Skeletal muscle tissue (tissue), 4 donors: Measurements from ENCODE around the gene MRPL45. TPM values are rescaled to one million over a fixed set of nuclear protein-coding genes. Genes with fewer than 3 reads are reported as not detected.

Source experiments
- H3K27ac ChIP-seq: one replicate; pipeline ENCODE4 v1.7.0; 2013; ENCODE audit warnings: mild to moderate bottlenecking, low read depth, low read length, inconsistent platforms
- H3K27me3 ChIP-seq, 3 donors: one replicate each; pipeline ENCODE4 v1.7.0; 2013; ENCODE audit warnings: low read length in 3 of 3; ENCODE audit not compliant: control insufficient read depth in 3 of 3, insufficient read depth in 3 of 3
- H3K36me3 ChIP-seq, 3 donors: one replicate each; pipeline ENCODE4 v1.7.0; 2013; ENCODE audit warnings: low read length in 3 of 3; ENCODE audit not compliant: control insufficient read depth in 3 of 3, insufficient read depth in 3 of 3
- H3K4me1 ChIP-seq, 3 donors: one replicate each; pipeline ENCODE4 v1.7.0; 2013; ENCODE audit warnings: low read length in 3 of 3, mild to moderate bottlenecking in 3 of 3; ENCODE audit not compliant: control insufficient read depth in 3 of 3, insufficient read depth in 3 of 3
- H3K4me3 ChIP-seq, 3 donors: one replicate each; pipeline ENCODE4 v1.7.0; 2013; ENCODE audit warnings: low read length in 3 of 3
- H3K9ac ChIP-seq, 3 donors: one replicate each; pipeline ENCODE4 v1.7.0; 2013; ENCODE audit warnings: low read length in 3 of 3, mild to moderate bottlenecking in 3 of 3, moderate library complexity in 2 of 3, low read depth in 1 of 3
- H3K9me3 ChIP-seq, 3 donors: one replicate each; pipeline ENCODE4 v1.7.0; 2013; ENCODE audit warnings: low read length in 3 of 3; ENCODE audit not compliant: control insufficient read depth in 3 of 3
- total RNA-seq: library from RNA; depleted of rRNA; stranded (reverse); fragments of >200 nt; gene quantifications from one replicate; pipeline ENCODE4 v1.2.3, GENCODE V29; 2014
- donor health status: Osteomylitis.

Gene MRPL45
- total RNA-seq, 1 donor from 2014 or later = 45.4 TPM

DNA sequence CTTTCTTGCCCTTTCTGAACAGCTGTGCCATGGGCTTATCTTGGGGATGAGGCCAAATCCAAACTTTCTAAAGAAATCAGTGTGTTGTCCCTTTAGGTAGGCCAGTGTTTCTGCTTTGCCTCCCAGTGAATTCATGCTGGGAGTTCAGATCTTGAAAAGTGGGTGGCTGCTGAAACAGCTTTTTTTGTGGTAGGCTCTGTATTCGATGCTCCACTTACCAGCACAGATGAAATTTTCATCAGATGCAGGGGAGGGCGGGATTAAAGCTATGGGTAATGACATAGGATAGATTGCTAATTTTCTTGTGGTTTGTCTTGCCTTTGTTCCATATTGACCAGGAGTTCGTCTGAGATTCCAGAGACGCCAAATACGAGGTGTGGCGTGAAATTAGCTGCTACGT lies 57.5 kb downstream of the MRPL45 start:
- Histone ChIP-seq H3K9ac (peak overlapping the region in 1 of 3 donors; percentile 11), H3K27ac (no peak overlapping the region), H3K27me3 (no peaks in the 10 kb centered on the region), H3K4me1 (peaks cover 54 to 64% (median 58%) of the 10 kb centered on the region in 3 donors), H3K36me3 (no peaks in the 10 kb centered on the region), H3K4me3 (peak overlapping the region in 2 of 3 donors; percentile 2 to 7), H3K9me3 (no peaks in the 10 kb centered on the region)

DNA sequence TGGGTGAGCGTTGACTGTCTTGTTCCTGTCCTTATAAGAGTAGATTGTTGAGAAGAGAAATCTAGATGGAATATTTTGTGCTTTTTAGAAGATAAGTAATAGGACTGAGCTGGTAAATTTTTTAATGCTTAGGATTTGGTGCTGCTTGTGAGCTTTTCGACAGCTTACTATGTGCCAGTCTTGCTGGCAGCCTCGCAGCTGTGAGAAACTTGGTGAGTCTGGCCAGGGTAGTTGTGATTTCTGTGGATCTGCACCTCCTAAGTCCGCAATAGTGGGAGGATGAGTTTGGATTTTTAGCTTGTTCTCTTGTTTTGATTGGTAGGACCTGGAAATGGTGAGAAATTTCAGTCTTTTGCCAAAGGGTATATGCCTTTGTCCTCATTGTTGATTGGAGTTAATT lies 58.3 kb downstream of the MRPL45 start:
- no peak overlapping the region for H3K4me3 ChIP-seq

GRCh38 chr17:38357486-38358123 lies 60.6 kb downstream of the MRPL45 start:
- no peak overlapping the region for H3K4me3 ChIP-seq
- no peaks in the 10 kb centered on the region for H3K9me3 ChIP-seq
- H3K9ac ChIP-seq = peak overlapping the region in 2 of 3 donors; percentile 7 to 13
- peaks cover 54 to 67% (median 60%) of the 10 kb centered on the region in 3 donors for H3K4me1 ChIP-seq
- H3K27me3 ChIP-seq = no peaks in the 10 kb centered on the region
- H3K27ac ChIP-seq = peak overlapping the region; percentile 50
- H3K36me3 ChIP-seq = no peaks in the 10 kb centered on the region

More for the DNA sequence above, 58.3 kb downstream of the MRPL45 start:
- H3K36me3 ChIP-seq = no peaks in the 10 kb centered on the region
- peaks cover 54 to 64% (median 58%) of the 10 kb centered on the region in 3 donors for H3K4me1 ChIP-seq
- H3K27ac ChIP-seq = no peak overlapping the region
- no peaks in the 10 kb centered on the region for H3K27me3 ChIP-seq
- H3K9ac ChIP-seq = peak overlapping the region in 2 of 3 donors; percentile 11 to 42
- H3K9me3 ChIP-seq = no peaks in the 10 kb centered on the region

DNA sequence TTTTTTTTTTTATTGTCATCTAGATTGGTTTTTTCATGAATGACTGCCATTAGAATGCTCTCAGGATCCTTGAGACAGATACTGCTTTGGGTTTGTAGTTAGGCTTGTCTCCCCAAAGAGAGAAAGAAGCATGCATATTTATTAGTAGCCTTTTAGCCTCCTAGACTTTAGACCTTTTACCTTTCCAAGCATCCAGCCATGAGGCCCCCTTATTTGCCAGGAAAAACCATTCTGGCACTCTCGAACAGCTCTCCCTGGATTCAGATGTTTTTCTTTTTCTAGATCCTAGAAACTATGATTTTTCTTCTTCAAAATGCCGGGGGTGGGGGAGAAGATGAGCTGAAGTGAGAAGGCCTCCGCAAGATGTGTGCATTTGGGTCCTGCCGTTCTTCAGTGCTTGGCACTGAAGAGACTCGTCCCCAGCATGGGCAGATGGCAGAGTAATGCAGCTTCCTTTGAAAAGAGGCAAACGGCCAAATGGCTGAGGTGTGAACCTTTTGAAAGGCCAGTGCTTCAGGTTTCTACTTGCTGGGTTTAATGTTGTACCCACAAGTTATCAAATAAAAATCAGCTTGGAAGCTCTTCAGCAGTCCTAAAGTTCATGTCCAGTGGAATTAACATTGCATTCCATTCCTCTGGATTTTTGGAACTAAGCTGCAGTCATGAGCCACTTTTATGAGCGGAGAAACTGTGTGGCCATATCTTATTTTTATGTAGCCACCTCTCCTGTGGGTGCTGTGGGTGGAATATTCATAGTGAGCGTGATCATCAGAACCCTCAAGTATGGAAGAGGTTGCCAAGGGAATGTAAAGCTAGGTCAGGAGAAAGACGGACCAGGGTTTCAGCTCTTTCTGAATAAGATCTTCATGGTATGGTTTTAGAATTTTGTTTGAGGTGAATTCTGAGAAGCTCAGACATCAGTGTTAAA lies 61.9 kb downstream of the MRPL45 start:
- peak overlapping the region in 2 of 3 donors; percentile 23 to 35 for H3K9ac ChIP-seq
- peak overlapping the region; percentile 23 for H3K27ac ChIP-seq
- H3K4me3 ChIP-seq = peak overlapping the region in 1 of 3 donors; percentile 33
- no peaks in the 10 kb centered on the region for H3K27me3 ChIP-seq
- peaks cover 45 to 57% (median 52%) of the 10 kb centered on the region in 3 donors for H3K4me1 ChIP-seq
- no peaks in the 10 kb centered on the region for H3K9me3 ChIP-seq
- H3K36me3 ChIP-seq = peaks cover 0 to 7% (median 6%) of the 10 kb centered on the region in 3 donors

- no peak overlapping the region for H3K9ac ChIP-seq
- H3K4me1 ChIP-seq = peaks cover 21 to 33% (median 31%) of the 10 kb centered on the region in 3 donors
- no peaks in the 10 kb centered on the region for H3K9me3 ChIP-seq
- no peak overlapping the region for H3K27ac ChIP-seq
- peaks cover 19 to 28% (median 26%) of the 10 kb centered on the region in 3 donors for H3K36me3 ChIP-seq
- no peak overlapping the region for H3K4me3 ChIP-seq
- no peaks in the 10 kb centered on the region for H3K27me3 ChIP-seq
Observed at GRCh38 chr17:38361694-38362465, 64.9 kb downstream of the MRPL45 start.

DNA sequence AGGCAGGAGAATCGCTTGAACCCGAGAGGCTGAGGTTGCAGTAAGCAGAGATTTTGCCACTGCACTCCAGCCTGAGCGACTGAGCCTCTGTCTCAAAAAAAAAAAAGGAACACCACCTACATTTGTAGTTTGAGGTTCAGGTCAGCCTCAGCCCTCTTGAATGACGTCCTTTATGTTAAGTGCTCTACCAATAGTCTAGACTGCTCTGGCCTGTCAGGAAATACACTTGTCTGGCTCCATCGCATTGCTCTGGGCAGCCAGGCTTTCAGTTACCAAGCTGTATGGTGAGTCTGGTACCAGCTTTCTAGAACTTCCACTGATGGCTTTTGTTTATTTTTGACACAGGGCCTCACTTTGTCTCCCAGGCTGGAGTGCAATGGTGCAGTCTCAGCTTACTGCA lies 66.0 kb downstream of the MRPL45 start:
- H3K9ac ChIP-seq = no peak overlapping the region
- peaks cover 24 to 33% (median 30%) of the 10 kb centered on the region in 3 donors for H3K36me3 ChIP-seq
- H3K4me1 ChIP-seq = peaks cover 10 to 21% (median 20%) of the 10 kb centered on the region in 3 donors
- H3K4me3 ChIP-seq = no peak overlapping the region
- H3K9me3 ChIP-seq = no peaks in the 10 kb centered on the region
- H3K27me3 ChIP-seq = no peaks in the 10 kb centered on the region
- no peak overlapping the region for H3K27ac ChIP-seq

GRCh38 chr17:38364741-38365140 lies 67.8 kb downstream of the MRPL45 start:
- Histone ChIP-seq H3K9me3 (no peaks in the 10 kb centered on the region), H3K9ac (no peak overlapping the region), H3K4me3 (no peak overlapping the region), H3K27me3 (no peaks in the 10 kb centered on the region), H3K27ac (no peak overlapping the region), H3K36me3 (peaks cover 36 to 41% (median 37%) of the 10 kb centered on the region in 3 donors), H3K4me1 (peaks cover 0 to 8% (median 7%) of the 10 kb centered on the region in 3 donors)

DNA sequence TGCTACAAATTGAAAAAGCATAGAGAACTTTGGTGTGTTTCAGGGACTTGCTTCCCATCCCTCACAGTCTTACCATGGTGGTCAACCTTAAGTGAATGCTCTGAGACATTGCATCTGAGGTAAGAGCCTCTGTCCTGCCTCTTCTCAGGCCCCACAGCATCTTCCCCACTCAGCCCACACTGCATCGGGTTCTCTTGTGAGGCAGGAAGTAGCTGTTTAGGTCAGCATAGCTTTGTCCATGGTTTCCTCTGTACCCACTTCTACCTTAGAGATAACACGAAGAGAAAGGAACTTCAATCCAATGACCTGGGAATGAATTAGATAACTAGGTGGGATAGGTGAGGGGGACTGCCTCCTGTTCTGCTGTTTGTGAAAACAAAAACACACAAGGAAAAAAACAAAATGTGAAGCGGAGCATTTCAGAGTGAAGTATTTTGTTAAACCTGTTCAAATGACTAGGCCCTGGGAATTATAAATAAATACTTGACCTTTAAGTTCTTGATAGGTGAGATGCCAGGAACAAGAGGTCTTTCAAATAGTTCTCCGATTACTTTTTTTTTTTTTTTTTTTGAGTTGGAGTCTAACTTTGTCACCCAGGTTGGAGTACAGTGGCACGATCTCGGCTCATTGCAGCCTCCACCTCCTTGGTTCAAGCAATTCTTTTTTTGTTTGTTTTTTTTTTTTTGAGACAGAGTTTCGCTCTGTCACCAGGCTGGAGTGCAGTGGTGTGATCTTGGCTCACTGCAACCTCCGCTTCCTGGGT lies 72.3 kb downstream of the MRPL45 start:
- Histone ChIP-seq H3K36me3 (peaks cover 33 to 43% (median 41%) of the 10 kb centered on the region in 3 donors), H3K9me3 (no peaks in the 10 kb centered on the region), H3K4me1 (no peaks in the 10 kb centered on the region), H3K9ac (peak overlapping the region in 1 of 3 donors; percentile 16), H3K27me3 (no peaks in the 10 kb centered on the region), H3K4me3 (no peak overlapping the region), H3K27ac (no peak overlapping the region)
